H9 (cell line): Measurements from ENCODE around the gene SPTBN4. TPM values are rescaled to one million over a fixed set of nuclear protein-coding genes. Genes with fewer than 3 reads are reported as not detected.

ENCODE experiments used
- DNase-seq: peaks from one replicate; pipeline ENCODE4 v3.0.0-alpha.2; 2017
- H2AFZ ChIP-seq: one replicate; pipeline ENCODE4 v1.6.1; 2013; ENCODE audit warnings: mild to moderate bottlenecking, low read length, control low read depth, moderate library complexity
- H2AK5ac ChIP-seq: 2 replicates; pipeline ENCODE4 v1.6.1; 2013; ENCODE audit warnings: low read length, control low read depth, mixed read lengths; ENCODE audit not compliant: insufficient read length
- H2BK120ac ChIP-seq: one replicate; pipeline ENCODE4 v1.6.1; 2013; ENCODE audit warnings: low read depth, mild to moderate bottlenecking, low read length, control low read depth, inconsistent platforms; ENCODE audit not compliant: poor library complexity, severe bottlenecking
- H2BK12ac ChIP-seq: 2 replicates; pipeline ENCODE4 v1.6.1; 2013; ENCODE audit warnings: low read length, control low read depth, mixed read lengths, low read depth; ENCODE audit not compliant: insufficient read length
- H2BK15ac ChIP-seq: 2 replicates; pipeline ENCODE4 v1.6.1; 2013; ENCODE audit warnings: low read depth, low read length, control low read depth
- H2BK20ac ChIP-seq: one replicate; pipeline ENCODE4 v1.6.1; 2013; ENCODE audit warnings: low read depth, mild to moderate bottlenecking, low read length, control low read depth, inconsistent platforms; ENCODE audit not compliant: poor library complexity, severe bottlenecking
- H2BK5ac ChIP-seq: 2 replicates; pipeline ENCODE4 v1.6.1; 2013; ENCODE audit warnings: low read length, control low read depth, mixed read lengths; ENCODE audit not compliant: insufficient read length
- H3K14ac ChIP-seq: 2 replicates; pipeline ENCODE4 v1.6.1; 2013; ENCODE audit warnings: low read length, control low read depth; ENCODE audit not compliant: insufficient read depth
- H3K18ac ChIP-seq: 2 replicates; pipeline ENCODE4 v1.6.1; 2013; ENCODE audit warnings: low read depth, mild to moderate bottlenecking, mixed read lengths, low read length, control low read depth; ENCODE audit not compliant: insufficient read length
- H3K23ac ChIP-seq: 2 replicates; pipeline ENCODE4 v1.6.1; 2013; ENCODE audit warnings: low read length, control low read depth, mixed read lengths, low read depth; ENCODE audit not compliant: insufficient read length
- H3K23me2 ChIP-seq: 2 replicates; pipeline ENCODE4 v1.6.1; 2013; ENCODE audit warnings: low read depth, mild to moderate bottlenecking, mixed read lengths, low read length, control low read depth; ENCODE audit not compliant: insufficient read length, poor library complexity, severe bottlenecking
- H3K27ac ChIP-seq: 2 replicates; pipeline ENCODE4 v1.5.1; 2013; ENCODE audit warnings: low read length, control low read depth, mixed read lengths, low read depth; ENCODE audit not compliant: insufficient read length
- H3K27me3 ChIP-seq: 2 replicates; pipeline ENCODE4 v1.6.1; 2013; ENCODE audit warnings: low read length, control low read depth, inconsistent platforms; ENCODE audit not compliant: insufficient read depth
- H3K4ac ChIP-seq: 2 replicates; pipeline ENCODE4 v1.6.1; 2013; ENCODE audit warnings: low read depth, mild to moderate bottlenecking, control low read depth, inconsistent platforms, low read length, moderate library complexity
- H3K4me1 ChIP-seq: 2 replicates; pipeline ENCODE4 v1.6.1; 2013; ENCODE audit warnings: low read length, control low read depth, inconsistent platforms; ENCODE audit not compliant: insufficient read depth
- H3K4me2 ChIP-seq: 2 replicates; pipeline ENCODE4 v1.6.1; 2013; ENCODE audit warnings: low read length, control low read depth, mixed read lengths; ENCODE audit not compliant: insufficient read length, insufficient read depth
- H3K56ac ChIP-seq: 2 replicates; pipeline ENCODE4 v1.6.1; 2013; ENCODE audit warnings: low read depth, mild to moderate bottlenecking, mixed read lengths, low read length, control low read depth; ENCODE audit not compliant: insufficient read length
- H3K79me1 ChIP-seq: 2 replicates; pipeline ENCODE4 v1.6.1; 2013; ENCODE audit warnings: low read depth, mild to moderate bottlenecking, moderate library complexity, low read length, control low read depth, inconsistent platforms; ENCODE audit not compliant: insufficient read depth, poor library complexity, severe bottlenecking
- H3K79me2 ChIP-seq: 2 replicates; pipeline ENCODE4 v1.6.1; 2013; ENCODE audit warnings: low read length, control low read depth, inconsistent platforms; ENCODE audit not compliant: insufficient read depth
- H3K9ac ChIP-seq: 2 replicates; pipeline ENCODE4 v1.6.1; 2013; ENCODE audit warnings: low read length, control low read depth, mixed read lengths; ENCODE audit not compliant: insufficient read length; ENCODE audit errors: extremely low read depth
- H3K9me3 ChIP-seq: one replicate; pipeline ENCODE4 v1.6.1; 2013; ENCODE audit warnings: low read depth, low read length, inconsistent platforms; ENCODE audit not compliant: control insufficient read depth
- H3T11ph ChIP-seq: one replicate; pipeline ENCODE4 v1.6.1; 2013; ENCODE audit warnings: mild to moderate bottlenecking, low read length, control low read depth, inconsistent platforms
- H4K20me1 ChIP-seq: one replicate; pipeline ENCODE4 v1.6.1; 2013; ENCODE audit not compliant: control insufficient read depth, insufficient read length, insufficient read depth
- H4K5ac ChIP-seq: 2 replicates; pipeline ENCODE4 v1.6.1; 2013; ENCODE audit warnings: low read depth, mild to moderate bottlenecking, mixed read lengths, low read length, control low read depth; ENCODE audit not compliant: insufficient read length
- H4K8ac ChIP-seq: replicated peaks from 2 replicates; pipeline ENCODE4 v1.6.1; 2013; ENCODE audit warnings: low read length, control low read depth, mixed read lengths, low read depth; ENCODE audit not compliant: insufficient read length
- H4K91ac ChIP-seq: 2 replicates; pipeline ENCODE4 v1.6.1; 2013; ENCODE audit warnings: low read depth, mild to moderate bottlenecking, moderate library complexity, mixed read lengths, low read length, control low read depth; ENCODE audit not compliant: insufficient read length
- H3K27ac Mint-ChIP-seq, 3 experiments: 2 replicates in 2 of 3; 3 replicates in 1 of 3; pipeline ENCODE4 v1.8.0; 2020 to 2021; ENCODE audit warnings: mixed read lengths in 3 of 3, mild to moderate bottlenecking in 1 of 3, moderate library complexity in 1 of 3
- H3K27me3 Mint-ChIP-seq: 2 replicates; pipeline ENCODE4 v1.8.0; 2021; ENCODE audit warnings: low read depth, mild to moderate bottlenecking, moderate library complexity, mixed read lengths
- H3K36me3 Mint-ChIP-seq, 3 experiments: 2 replicates in 2 of 3; 3 replicates in 1 of 3; pipeline ENCODE4 v1.8.0; 2020 to 2021; ENCODE audit warnings: low read depth in 3 of 3, mixed read lengths in 3 of 3; ENCODE audit not compliant: insufficient read depth in 1 of 3
- H3K4me1 Mint-ChIP-seq, 2 experiments: 2 replicates each; pipeline ENCODE4 v1.8.0; 2020; ENCODE audit warnings: mixed read lengths in 2 of 2
- H3K4me3 Mint-ChIP-seq, 2 experiments: 2 replicates in 1 of 2; 3 replicates in 1 of 2; pipeline ENCODE4 v1.8.0; 2020 to 2021; ENCODE audit warnings: mild to moderate bottlenecking in 2 of 2, mixed read lengths in 2 of 2, moderate library complexity in 1 of 2
- H3K9me3 Mint-ChIP-seq, 2 experiments: 2 replicates in 1 of 2; 3 replicates in 1 of 2; pipeline ENCODE4 v1.8.0; 2020; ENCODE audit warnings: mild to moderate bottlenecking in 2 of 2, mixed read lengths in 2 of 2, moderate library complexity in 1 of 2
- WGBS: extraction: QIAGEN DNeasy Blood & Tissue Kit; methylation state at CpG from one replicate; pipeline ENCODE4 v1.1.7; 2013; ENCODE audit warnings: missing lambda C conversion rate, low lambda C conversion rate, mixed read lengths; ENCODE audit not compliant: insufficient read length; ENCODE audit errors: extremely low coverage; 5-methylcytosine and 5-hydroxymethylcytosine counted together
- total RNA-seq: library from RNA; stranded (reverse); gene quantifications from 2 replicates; pipeline ENCODE4 v1.2.1, GENCODE V29; 2021
- TF ChIP-seq, protein P1 (sequence below): fragments of 200-600 bp; sonication (generic); conservative IDR thresholded peaks from 3 replicates; pipeline ENCODE4 v1.8.0; 2021; ENCODE audit warnings: antibody characterized with exemption, mild to moderate bottlenecking

SPTBN4 gene
- total RNA-seq, 1 experiment from 2014 or later = 2.9 TPM

DNA sequence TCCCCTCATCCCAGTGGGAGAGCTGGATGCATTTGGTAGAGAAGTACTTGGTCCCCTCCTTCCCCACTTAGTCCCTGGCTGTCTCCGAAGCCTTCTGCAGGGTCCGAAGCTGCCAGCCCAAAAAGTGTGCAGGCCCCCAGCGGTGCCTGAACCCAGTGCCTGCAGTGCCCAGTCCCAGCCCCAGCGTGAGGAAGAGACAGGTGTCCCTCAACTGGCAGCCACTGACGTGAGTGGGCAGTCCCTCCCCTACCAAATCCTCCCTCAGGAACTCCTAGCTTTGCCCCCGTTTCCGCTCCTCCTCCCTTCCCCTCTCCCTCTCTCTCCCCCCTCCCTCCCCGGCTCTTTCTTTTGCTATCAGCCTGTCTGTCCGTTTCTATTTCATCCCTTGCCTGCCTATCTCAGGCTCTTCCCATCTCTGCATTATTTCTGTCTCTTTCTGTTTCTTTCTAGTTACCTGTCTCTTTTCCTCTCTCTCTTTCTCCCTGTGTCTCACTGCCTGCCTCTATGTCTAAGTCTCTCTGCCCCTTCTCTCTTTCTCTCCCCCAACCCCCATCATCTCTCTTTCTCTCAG lies 132.6 kb downstream of the SPTBN4 start:
- Histone ChIP-seq H3K79me1 (no peaks in the 10 kb centered on the region), H2BK20ac (no peak overlapping the region), H2AFZ (no peak overlapping the region), H4K5ac (no peak overlapping the region), H3K23me2 (peaks cover 15% of the 10 kb centered on the region), H4K8ac (no peak overlapping the region), H3K4me1 (peaks cover 6% of the 10 kb centered on the region), H3K23ac (no peak overlapping the region), H3K4ac (no peak overlapping the region), H3T11ph (no peak overlapping the region), H2BK15ac (no peak overlapping the region), H2BK5ac (no peak overlapping the region), H2BK12ac (no peak overlapping the region), H2AK5ac (no peak overlapping the region), H3K14ac (no peak overlapping the region), H3K27ac (no peak overlapping the region), H3K18ac (no peak overlapping the region), H2BK120ac (no peak overlapping the region), H3K4me2 (peak overlapping the region; percentile 1), H3K56ac (no peak overlapping the region), H4K91ac (no peak overlapping the region), H3K79me2 (no peaks in the 10 kb centered on the region), H3K9ac (no peak overlapping the region), H3K9me3 (no peaks in the 10 kb centered on the region), H3K27me3 (peaks cover 10% of the 10 kb centered on the region; the same call in 1 of the 2 replicates), H4K20me1 (no peaks in the 10 kb centered on the region)
- WGBS = no CpG with 5 or more reads among the region's 9 CpGs
- peaks cover 36 to 57% of the 10 kb centered on the region in 2 experiments for H3K4me1 Mint-ChIP-seq
- peaks cover 61% of the 10 kb centered on the region for H3K27me3 Mint-ChIP-seq
- H3K4me3 Mint-ChIP-seq = peak overlapping the region in 1 of 2 experiments; percentile 88; a peak in 3 of 5 replicates
- peak; percentile 48 for DNase-seq
- H3K36me3 Mint-ChIP-seq = peaks cover 0 to 3% (median 0%) of the 10 kb centered on the region in 3 experiments; a peak in 2 of 7 replicates
- TF ChIP-seq, protein P1, sequence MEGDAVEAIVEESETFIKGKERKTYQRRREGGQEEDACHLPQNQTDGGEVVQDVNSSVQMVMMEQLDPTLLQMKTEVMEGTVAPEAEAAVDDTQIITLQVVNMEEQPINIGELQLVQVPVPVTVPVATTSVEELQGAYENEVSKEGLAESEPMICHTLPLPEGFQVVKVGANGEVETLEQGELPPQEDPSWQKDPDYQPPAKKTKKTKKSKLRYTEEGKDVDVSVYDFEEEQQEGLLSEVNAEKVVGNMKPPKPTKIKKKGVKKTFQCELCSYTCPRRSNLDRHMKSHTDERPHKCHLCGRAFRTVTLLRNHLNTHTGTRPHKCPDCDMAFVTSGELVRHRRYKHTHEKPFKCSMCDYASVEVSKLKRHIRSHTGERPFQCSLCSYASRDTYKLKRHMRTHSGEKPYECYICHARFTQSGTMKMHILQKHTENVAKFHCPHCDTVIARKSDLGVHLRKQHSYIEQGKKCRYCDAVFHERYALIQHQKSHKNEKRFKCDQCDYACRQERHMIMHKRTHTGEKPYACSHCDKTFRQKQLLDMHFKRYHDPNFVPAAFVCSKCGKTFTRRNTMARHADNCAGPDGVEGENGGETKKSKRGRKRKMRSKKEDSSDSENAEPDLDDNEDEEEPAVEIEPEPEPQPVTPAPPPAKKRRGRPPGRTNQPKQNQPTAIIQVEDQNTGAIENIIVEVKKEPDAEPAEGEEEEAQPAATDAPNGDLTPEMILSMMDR = no peak
- H3K9me3 Mint-ChIP-seq = no peaks in the 10 kb centered on the region; a peak in 1 of 5 replicates
- H3K27ac Mint-ChIP-seq = no peak overlapping the region
